IPS-20b (cell line): ENCODE results near the gene RND2.
"Not testable (repeated sequence)": the region's sequence is repeated elsewhere in the genome, so short reads cannot be mapped to it uniquely, and the experiment has no call there.

Experiments used
- H3K27ac ChIP-seq: one replicate; pipeline ENCODE4 v1.5.1; 2013; ENCODE audit warnings: low read length
- H3K27me3 ChIP-seq: 2 replicates; pipeline ENCODE4 v1.6.1; 2013; ENCODE audit warnings: mild to moderate bottlenecking, low read length, inconsistent platforms; ENCODE audit not compliant: insufficient read depth
- H3K36me3 ChIP-seq: 2 replicates; pipeline ENCODE4 v1.6.1; 2013; ENCODE audit warnings: low read depth, mild to moderate bottlenecking, inconsistent platforms, low read length, moderate library complexity; ENCODE audit not compliant: insufficient read depth
- H3K4me1 ChIP-seq: 2 replicates; pipeline ENCODE4 v1.6.1; 2013; ENCODE audit warnings: mild to moderate bottlenecking, control low read depth, inconsistent platforms, low read length, moderate library complexity; ENCODE audit not compliant: insufficient read depth
- H3K4me3 ChIP-seq: 2 replicates; pipeline ENCODE4 v1.5.1; 2013; ENCODE audit warnings: mild to moderate bottlenecking, low read length, inconsistent platforms
- H3K9ac ChIP-seq: 2 replicates; pipeline ENCODE4 v1.6.1; 2013; ENCODE audit warnings: low read depth, mild to moderate bottlenecking, inconsistent platforms, low read length, moderate library complexity
- H3K9me3 ChIP-seq: 2 replicates; pipeline ENCODE4 v1.6.1; 2013; ENCODE audit warnings: mild to moderate bottlenecking, low read depth, low read length, inconsistent platforms; ENCODE audit not compliant: insufficient read depth

RND2 gene

GRCh38 chr17:43024407-43025289, at the start of gene RND2:
Gene RND2, plus strand, starts transcription at chr17:43025231. Its CDS starts 117 bp downstream, at chr17:43025348.
- Histone ChIP-seq H3K27me3 (no peaks in the 10 kb centered on the region), H3K27ac (peak within 1 kb of the TSS; percentile 54), H3K4me3 (peak within 1 kb of the TSS; percentile 91), H3K9ac (peak within 1 kb of the TSS; percentile 87; the same call in 1 of the 2 replicates), H3K4me1 (peaks cover 29% of the 10 kb centered on the region), H3K9me3 (no peaks in the 10 kb centered on the region), H3K36me3 (peaks cover 24% of the 10 kb centered on the region)

GRCh38 chr17:42975265-42975664, 49.8 kb upstream of the RND2 start:
- H3K36me3 ChIP-seq, result no peaks in the 10 kb centered on the region
- H3K4me1 ChIP-seq, result peaks cover 4% of the 10 kb centered on the region; the same call in 1 of the 2 replicates
- H3K9me3 ChIP-seq, result no peaks in the 10 kb centered on the region
- H3K4me3 ChIP-seq, result no peak overlapping the region
- no peak overlapping the region for H3K27ac ChIP-seq
- no peak overlapping the region for H3K9ac ChIP-seq
- no peaks in the 10 kb centered on the region for H3K27me3 ChIP-seq

GRCh38 chr17:42975701-42976100, 49.3 kb upstream of the RND2 start:
- H3K9me3 ChIP-seq, H3K4me1 ChIP-seq, H3K9ac ChIP-seq, H3K36me3 ChIP-seq, H3K4me3 ChIP-seq, H3K27ac ChIP-seq, H3K27me3 ChIP-seq: not testable (repeated sequence)

GRCh38 chr17:42979511-42980273, 45.3 kb upstream of the RND2 start, which contains the start of gene PTGES3L:
Gene PTGES3L, minus strand, starts transcription at chr17:42980080. Its CDS starts 27 bp downstream, at chr17:42980053.
- peaks cover 8% of the 10 kb centered on the region; the same call in 1 of the 2 replicates for H3K4me1 ChIP-seq
- 0 out of 2 replicates have a peak, but pooled peaks cover 3% of the 10 kb centered on the region for H3K36me3 ChIP-seq
- H3K9me3 ChIP-seq, result no peaks in the 10 kb centered on the region
- peak within 1 kb of the TSS; percentile 90; the same call in 1 of the 2 replicates for H3K9ac ChIP-seq
- no peaks in the 10 kb centered on the region for H3K27me3 ChIP-seq
- peak within 1 kb of the TSS; percentile 94 for H3K4me3 ChIP-seq
- peak within 1 kb of the TSS; percentile 57 for H3K27ac ChIP-seq

- Histone ChIP-seq H3K9me3 (no peaks in the 10 kb centered on the region), H3K36me3 (peaks cover 8% of the 10 kb centered on the region), H3K4me3 (peak within 1 kb of the TSS; percentile 94), H3K27me3 (no peaks in the 10 kb centered on the region), H3K27ac (peak within 1 kb of the TSS; percentile 57), H3K9ac (peak within 1 kb of the TSS; percentile 90), H3K4me1 (peaks cover 8% of the 10 kb centered on the region; the same call in 1 of the 2 replicates)
These were observed 44.7 kb upstream of the RND2 start, which contains the start of gene RUNDC1 for GRCh38 chr17:42980274-42980765. Gene RUNDC1, plus strand, starts transcription at chr17:42980565. Its CDS starts 12 bp downstream, at chr17:42980577.

GRCh38 chr17:42980766-42981397, 44.1 kb upstream of the RND2 start:
- H3K27ac ChIP-seq, result no peak overlapping the region
- H3K4me3 ChIP-seq, result peak overlapping the region; percentile 94
- no peaks in the 10 kb centered on the region for H3K9me3 ChIP-seq
- H3K4me1 ChIP-seq, result peaks cover 8% of the 10 kb centered on the region; the same call in 1 of the 2 replicates
- H3K9ac ChIP-seq, result peak overlapping the region; percentile 90
- H3K36me3 ChIP-seq, result peaks cover 13% of the 10 kb centered on the region
- H3K27me3 ChIP-seq, result no peaks in the 10 kb centered on the region

GRCh38 chr17:42982266-42982665, 42.8 kb upstream of the RND2 start:
- Histone ChIP-seq H3K27ac (no peak overlapping the region), H3K36me3 (peaks cover 20% of the 10 kb centered on the region), H3K4me1 (peaks cover 8% of the 10 kb centered on the region; the same call in 1 of the 2 replicates), H3K9me3 (no peaks in the 10 kb centered on the region), H3K4me3 (no peak overlapping the region), H3K27me3 (no peaks in the 10 kb centered on the region), H3K9ac (no peak overlapping the region)

GRCh38 chr17:42985225-42985624, 39.8 kb upstream of the RND2 start:
- H3K9me3 ChIP-seq, result no peaks in the 10 kb centered on the region
- H3K4me1 ChIP-seq, result peaks cover 5% of the 10 kb centered on the region; the same call in 1 of the 2 replicates
- H3K27ac ChIP-seq, result no peak overlapping the region
- no peak overlapping the region for H3K9ac ChIP-seq
- H3K27me3 ChIP-seq, result no peaks in the 10 kb centered on the region
- H3K36me3 ChIP-seq, result peaks cover 50% of the 10 kb centered on the region
- no peak overlapping the region for H3K4me3 ChIP-seq

- H3K27ac ChIP-seq, result no peak overlapping the region
- peaks cover 81% of the 10 kb centered on the region for H3K36me3 ChIP-seq
- H3K9ac ChIP-seq, result no peak overlapping the region
- H3K4me3 ChIP-seq, result no peak overlapping the region
- H3K9me3 ChIP-seq, result no peaks in the 10 kb centered on the region
- H3K27me3 ChIP-seq, result no peaks in the 10 kb centered on the region
- no peaks in the 10 kb centered on the region for H3K4me1 ChIP-seq
These were observed 35.9 kb upstream of the RND2 start for GRCh38 chr17:42989141-42989540.

GRCh38 chr17:42989726-42990652, 35.0 kb upstream of the RND2 start:
- H3K9ac ChIP-seq, result no peak overlapping the region
- no peak overlapping the region for H3K27ac ChIP-seq
- no peaks in the 10 kb centered on the region for H3K9me3 ChIP-seq
- H3K27me3 ChIP-seq, result no peaks in the 10 kb centered on the region
- no peaks in the 10 kb centered on the region for H3K4me1 ChIP-seq
- H3K4me3 ChIP-seq, result no peak overlapping the region
- H3K36me3 ChIP-seq, result peaks cover 85% of the 10 kb centered on the region
